ENCODE measurements around the gene BCAP29. TPM values are rescaled to one million over a fixed set of nuclear protein-coding genes. Genes with fewer than 3 reads are reported as not detected.

The BCAP29 gene
- total RNA-seq, 1 experiment from 2014 or later, result 35.3 TPM

GRCh38 chr7:107643407-107643806 lies 63.4 kb downstream of the BCAP29 start:
- no peaks in the 10 kb centered on the region for H3K9me3 ChIP-seq
- Mint-ChIP-seq H3K36me3 (ENCODE audit: insufficient read depth, unreplicated experiment) (no peaks in the 10 kb centered on the region), H3K27me3 (ENCODE audit: insufficient read depth, unreplicated experiment) (peaks cover 23% of the 10 kb centered on the region), H3K9me3 (ENCODE audit: unreplicated experiment) (peaks cover 10% of the 10 kb centered on the region), H3K4me1 (ENCODE audit: low read depth, unreplicated experiment) (no peaks in the 10 kb centered on the region), H3K27ac (ENCODE audit: unreplicated experiment) (no peak overlapping the region), H3K4me3 (ENCODE audit: unreplicated experiment) (no peak overlapping the region)
- no peak for TF ChIP-seq CTCF (IDR thresholded peaks at IDR 0.05; ENCODE audit: insufficient read depth in 1 of 2, low read depth in 1 of 2, low read length in 1 of 2, severe bottlenecking in 1 of 2, unreplicated experiment in 1 of 2)
- CTCF ChIA-PET, result no interaction called here
- POLR2A ChIA-PET, result no interaction called here
- no peaks in the 10 kb centered on the region; the same call in 1 of the 2 replicates for H3K27me3 ChIP-seq (replicated peaks; ENCODE audit: control insufficient read depth, insufficient read depth, low read length)
- no peak overlapping the region for H3K4me3 ChIP-seq (ENCODE audit: low read depth, low read length)
- H3K4me1 ChIP-seq, result no peaks in the 10 kb centered on the region
- no peaks in the 10 kb centered on the region for H3K36me3 ChIP-seq (ENCODE audit: control insufficient read depth, insufficient read depth, low read length)
- DNase-seq, result no peak
- BruUV-seq (replicated peaks), result no TSS peak
- intact Hi-C loops (cut with micrococcal nuclease; ENCODE audit: unreplicated experiment), result no loop called here

DNA sequence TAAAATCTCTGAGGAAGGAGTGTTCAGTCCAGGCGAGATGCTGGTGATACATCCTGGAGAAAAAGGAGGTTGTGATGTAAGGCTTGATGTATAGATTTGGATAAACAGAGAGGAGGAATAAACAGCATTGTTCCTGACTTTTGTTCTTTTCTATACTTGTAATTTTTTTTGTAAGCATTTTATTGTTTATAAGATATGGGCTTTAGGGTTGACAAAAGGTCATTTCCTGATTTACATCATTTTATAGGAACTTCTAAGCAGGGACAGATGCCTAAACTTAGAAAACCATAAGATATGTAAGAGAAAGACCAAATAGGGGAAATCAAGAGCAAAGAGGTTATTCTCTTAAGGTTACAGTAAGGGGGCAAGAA lies 63.9 kb downstream of the BCAP29 start:
- Histone ChIP-seq H3K36me3 (ENCODE audit: control insufficient read depth, insufficient read depth, low read length) (no peaks in the 10 kb centered on the region), H3K27me3 (replicated peaks; ENCODE audit: control insufficient read depth, insufficient read depth, low read length) (no peaks in the 10 kb centered on the region; the same call in 1 of the 2 replicates), H3K4me1 (no peaks in the 10 kb centered on the region), H3K9me3 (no peaks in the 10 kb centered on the region), H3K4me3 (ENCODE audit: low read depth, low read length) (no peak overlapping the region)
- TF ChIP-seq CTCF (IDR thresholded peaks at IDR 0.05; ENCODE audit: insufficient read depth in 1 of 2, low read depth in 1 of 2, low read length in 1 of 2, severe bottlenecking in 1 of 2, unreplicated experiment in 1 of 2), result no peak
- ChIA-PET CTCF (no interaction called here), POLR2A (no interaction called here)
- Mint-ChIP-seq H3K27me3 (ENCODE audit: insufficient read depth, unreplicated experiment) (peaks cover 22% of the 10 kb centered on the region), H3K4me1 (ENCODE audit: low read depth, unreplicated experiment) (no peaks in the 10 kb centered on the region), H3K27ac (ENCODE audit: unreplicated experiment) (no peak overlapping the region), H3K4me3 (ENCODE audit: unreplicated experiment) (no peak overlapping the region), H3K9me3 (ENCODE audit: unreplicated experiment) (peaks cover 10% of the 10 kb centered on the region), H3K36me3 (ENCODE audit: insufficient read depth, unreplicated experiment) (no peaks in the 10 kb centered on the region)
- BruUV-seq (replicated peaks), result no TSS peak
- intact Hi-C loops (cut with micrococcal nuclease; ENCODE audit: unreplicated experiment), result no loop called here
- DNase-seq, result no peak

- ChIA-PET CTCF (no interaction called here), POLR2A (no interaction called here)
- DNase-seq, result no peak
- H3K4me3 ChIP-seq (ENCODE audit: low read depth, low read length), result no peak overlapping the region
- TF ChIP-seq CTCF (IDR thresholded peaks at IDR 0.05; ENCODE audit: insufficient read depth in 1 of 2, low read depth in 1 of 2, low read length in 1 of 2, severe bottlenecking in 1 of 2, unreplicated experiment in 1 of 2), result no peak
- no peak overlapping the region for H3K27ac Mint-ChIP-seq (ENCODE audit: unreplicated experiment)
- no peaks in the 10 kb centered on the region for H3K4me1 ChIP-seq
- BruUV-seq (replicated peaks), result no TSS peak
- H3K36me3 ChIP-seq (ENCODE audit: control insufficient read depth, insufficient read depth, low read length), result no peaks in the 10 kb centered on the region
- peaks cover 10% of the 10 kb centered on the region for H3K9me3 Mint-ChIP-seq (ENCODE audit: unreplicated experiment)
- H3K27me3 ChIP-seq (replicated peaks; ENCODE audit: control insufficient read depth, insufficient read depth, low read length), result no peaks in the 10 kb centered on the region; the same call in 1 of the 2 replicates
- no peak overlapping the region for H3K4me3 Mint-ChIP-seq (ENCODE audit: unreplicated experiment)
- intact Hi-C loops (cut with micrococcal nuclease; ENCODE audit: unreplicated experiment), result no loop called here
- peaks cover 22% of the 10 kb centered on the region for H3K27me3 Mint-ChIP-seq (ENCODE audit: insufficient read depth, unreplicated experiment)
- H3K36me3 Mint-ChIP-seq (ENCODE audit: insufficient read depth, unreplicated experiment), result no peaks in the 10 kb centered on the region
- H3K4me1 Mint-ChIP-seq (ENCODE audit: low read depth, unreplicated experiment), result no peaks in the 10 kb centered on the region
- no peaks in the 10 kb centered on the region for H3K9me3 ChIP-seq
Measured at GRCh38 chr7:107644309-107644974, 64.4 kb downstream of the BCAP29 start.
